NCI-H1417 treated with DMSO at 0.1 percent for 48 hours (cell line): ENCODE measurements around the gene ETS2.
"Not testable (repeated sequence)": the region's sequence is repeated elsewhere in the genome, so short reads cannot be mapped to it uniquely, and the experiment has no call there.

ENCODE experiments used
- DNase-seq: peaks from one replicate; lab custom pipeline; 2025; lab: John Stamatoyannopoulos, UW

ETS2 gene

GRCh38 chr21:38818325-38818723 is 12.6 kb downstream of the ETS2 start:
- no peak for DNase-seq

- no peak for DNase-seq
These were observed 13.5 kb downstream of the ETS2 start for GRCh38 chr21:38819051-38819718.

- no peak for DNase-seq
These were observed 14.0 kb downstream of the ETS2 start for GRCh38 chr21:38819719-38820159.

- DNase-seq, result no peak
These were observed 14.9 kb downstream of the ETS2 start for GRCh38 chr21:38820471-38821239.

GRCh38 chr21:38821248-38821647 is 15.5 kb downstream of the ETS2 start:
- no peak for DNase-seq

- DNase-seq, result no peak
These were observed 16.4 kb downstream of the ETS2 start for GRCh38 chr21:38821959-38822682.

- no peak for DNase-seq
These were observed 17.1 kb downstream of the ETS2 start for GRCh38 chr21:38822778-38823238.

- no peak for DNase-seq
These were observed 18.0 kb downstream of the ETS2 start for GRCh38 chr21:38823737-38824123.

- DNase-seq, result no peak
These were observed 18.5 kb downstream of the ETS2 start for GRCh38 chr21:38824124-38824822.

- no peak for DNase-seq
These were observed 19.5 kb downstream of the ETS2 start for GRCh38 chr21:38825269-38825668.

GRCh38 chr21:38825921-38826320 is 20.2 kb downstream of the ETS2 start:
- no peak for DNase-seq

GRCh38 chr21:38828111-38828510 is 22.4 kb downstream of the ETS2 start:
- not testable (repeated sequence) for DNase-seq

GRCh38 chr21:38830671-38831525 is 25.2 kb downstream of the ETS2 start:
- no peak for DNase-seq

GRCh38 chr21:38831526-38832467 is 26.1 kb downstream of the ETS2 start:
- no peak for DNase-seq

GRCh38 chr21:38832664-38833063 is 26.9 kb downstream of the ETS2 start:
- DNase-seq, result no peak

- DNase-seq, result no peak
These were observed 27.4 kb downstream of the ETS2 start for GRCh38 chr21:38833117-38833516.

- DNase-seq, result no peak
These were observed 29.0 kb downstream of the ETS2 start for GRCh38 chr21:38834725-38835124.

- no peak for DNase-seq
These were observed 32.2 kb downstream of the ETS2 start for GRCh38 chr21:38837806-38838461.

GRCh38 chr21:38838598-38839327 is 33.0 kb downstream of the ETS2 start:
- no peak for DNase-seq
